ENCODE measurements around the gene ANKRD34C.
"Not testable (repeated sequence)": the region's sequence is repeated elsewhere in the genome, so short reads cannot be mapped to it uniquely, and the experiment has no call there.

Gene ANKRD34C

GRCh38 chr15:79315623-79316328, 33.3 kb downstream of the ANKRD34C start:
- Histone ChIP-seq H2AFZ (ENCODE audit: low read depth, low read length) (no peak overlapping the region), H3K27me3 (ENCODE audit: control insufficient read depth in 1 of 2, insufficient read depth in 1 of 2, low read length in 2 of 2) (no peaks in the 10 kb centered on the region), H3K9me3 (ENCODE audit: control insufficient read depth, low read length) (peaks cover 3% of the 10 kb centered on the region), H3K18ac (ENCODE audit: low read depth in 1 of 2, low read length in 2 of 2) (no peak overlapping the region), H3K4ac (ENCODE audit: low read depth in 1 of 2, low read length in 2 of 2) (no peak overlapping the region), H3K79me1 (replicated peaks; ENCODE audit: low read length, poor library complexity, severe bottlenecking) (peaks cover 46% of the 10 kb centered on the region), H3K4me1 (ENCODE audit: control insufficient read depth, insufficient read depth, low read depth, low read length) (peaks cover 9% of the 10 kb centered on the region), H3K9ac (ENCODE audit: low read length) (no peak overlapping the region), H3K23ac (ENCODE audit: low read length in 2 of 2) (no peak overlapping the region), H2AK5ac (ENCODE audit: low read length, severe bottlenecking) (no peak overlapping the region), H4K91ac (ENCODE audit: low read length) (no peak overlapping the region), H2BK5ac (ENCODE audit: low read depth, low read length, poor library complexity, severe bottlenecking) (no peak overlapping the region), H4K8ac (ENCODE audit: low read length) (no peak overlapping the region), H3K4me3 (ENCODE audit: insufficient read depth in 1 of 2, low read depth in 1 of 2, low read length in 2 of 2) (no peak overlapping the region), H2BK12ac (ENCODE audit: low read length in 2 of 2) (no peak overlapping the region), H2BK15ac (ENCODE audit: low read depth, poor library complexity, severe bottlenecking) (no peak overlapping the region), H3K14ac (ENCODE audit: low read length in 2 of 2) (no peak overlapping the region), H2BK120ac (ENCODE audit: low read depth, low read length) (no peak overlapping the region), H3K36me3 (ENCODE audit: control insufficient read depth in 1 of 2, insufficient read depth in 2 of 2, low read depth in 1 of 2, low read length in 2 of 2) (peaks cover 59 to 76% of the 10 kb centered on the region in 2 experiments), H3K4me2 (ENCODE audit: low read length, poor library complexity, severe bottlenecking) (no peak overlapping the region), H3K27ac (ENCODE audit: low read length, poor library complexity, severe bottlenecking) (no peak overlapping the region)
- 98% methylated on average over 9 of the region's 10 CpGs for WGBS
- DNase-seq = no peak

GRCh38 chr15:79316864-79317263, 34.3 kb downstream of the ANKRD34C start:
- DNase-seq = no peak
- Histone ChIP-seq H4K91ac (ENCODE audit: low read length) (no peak overlapping the region), H3K9me3 (ENCODE audit: control insufficient read depth, low read length) (peaks cover 3% of the 10 kb centered on the region), H3K4ac (ENCODE audit: low read depth in 1 of 2, low read length in 2 of 2) (no peak overlapping the region), H2BK15ac (ENCODE audit: low read depth, poor library complexity, severe bottlenecking) (no peak overlapping the region), H3K18ac (ENCODE audit: low read depth in 1 of 2, low read length in 2 of 2) (no peak overlapping the region), H3K14ac (ENCODE audit: low read length in 2 of 2) (no peak overlapping the region), H3K27ac (ENCODE audit: low read length, poor library complexity, severe bottlenecking) (no peak overlapping the region), H2BK12ac (ENCODE audit: low read length in 2 of 2) (no peak overlapping the region), H3K27me3 (ENCODE audit: control insufficient read depth in 1 of 2, insufficient read depth in 1 of 2, low read length in 2 of 2) (no peaks in the 10 kb centered on the region), H2AFZ (ENCODE audit: low read depth, low read length) (no peak overlapping the region), H3K4me2 (ENCODE audit: low read length, poor library complexity, severe bottlenecking) (no peak overlapping the region), H3K36me3 (ENCODE audit: control insufficient read depth in 1 of 2, insufficient read depth in 2 of 2, low read depth in 1 of 2, low read length in 2 of 2) (peaks cover 64 to 87% of the 10 kb centered on the region in 2 experiments), H2BK5ac (ENCODE audit: low read depth, low read length, poor library complexity, severe bottlenecking) (no peak overlapping the region), H2BK120ac (ENCODE audit: low read depth, low read length) (no peak overlapping the region), H3K4me1 (ENCODE audit: control insufficient read depth, insufficient read depth, low read depth, low read length) (peaks cover 7% of the 10 kb centered on the region), H3K9ac (ENCODE audit: low read length) (no peak overlapping the region), H4K8ac (ENCODE audit: low read length) (no peak overlapping the region), H3K79me1 (replicated peaks; ENCODE audit: low read length, poor library complexity, severe bottlenecking) (peaks cover 52% of the 10 kb centered on the region), H3K4me3 (ENCODE audit: insufficient read depth in 1 of 2, low read depth in 1 of 2, low read length in 2 of 2) (no peak overlapping the region), H2AK5ac (ENCODE audit: low read length, severe bottlenecking) (no peak overlapping the region), H3K23ac (ENCODE audit: low read length in 2 of 2) (no peak overlapping the region)
- 95% methylated on average over 9 of the region's 9 CpGs for WGBS

- H2BK12ac ChIP-seq (ENCODE audit: low read length in 2 of 2); H3K18ac ChIP-seq (ENCODE audit: low read depth in 1 of 2, low read length in 2 of 2); H3K27ac ChIP-seq (ENCODE audit: low read length, poor library complexity, severe bottlenecking); H3K4me1 ChIP-seq (ENCODE audit: control insufficient read depth, insufficient read depth, low read depth, low read length); H3K9me3 ChIP-seq (ENCODE audit: control insufficient read depth, low read length); DNase-seq; H3K4me3 ChIP-seq (ENCODE audit: insufficient read depth in 1 of 2, low read depth in 1 of 2, low read length in 2 of 2); H3K4me2 ChIP-seq (ENCODE audit: low read length, poor library complexity, severe bottlenecking); H3K9ac ChIP-seq (ENCODE audit: low read length); H4K91ac ChIP-seq (ENCODE audit: low read length); H4K8ac ChIP-seq (ENCODE audit: low read length); H3K27me3 ChIP-seq (ENCODE audit: control insufficient read depth in 1 of 2, insufficient read depth in 1 of 2, low read length in 2 of 2); H2BK120ac ChIP-seq (ENCODE audit: low read depth, low read length); H2AK5ac ChIP-seq (ENCODE audit: low read length, severe bottlenecking); H3K4ac ChIP-seq (ENCODE audit: low read depth in 1 of 2, low read length in 2 of 2); H3K14ac ChIP-seq (ENCODE audit: low read length in 2 of 2); H2BK5ac ChIP-seq (ENCODE audit: low read depth, low read length, poor library complexity, severe bottlenecking); H2BK15ac ChIP-seq (ENCODE audit: low read depth, poor library complexity, severe bottlenecking); H3K23ac ChIP-seq (ENCODE audit: low read length in 2 of 2); H2AFZ ChIP-seq (ENCODE audit: low read depth, low read length): not testable (repeated sequence)
- 90% methylated on average over 7 of the region's 9 CpGs for WGBS
- peaks cover 65 to 90% of the 10 kb centered on the region in 2 experiments for H3K36me3 ChIP-seq (ENCODE audit: control insufficient read depth in 1 of 2, insufficient read depth in 2 of 2, low read depth in 1 of 2, low read length in 2 of 2)
- peaks cover 51% of the 10 kb centered on the region for H3K79me1 ChIP-seq (replicated peaks; ENCODE audit: low read length, poor library complexity, severe bottlenecking)
These were observed 37.5 kb downstream of the ANKRD34C start for GRCh38 chr15:79319973-79320372.

GRCh38 chr15:79321876-79322275, 39.4 kb downstream of the ANKRD34C start:
- Histone ChIP-seq H3K4me2 (ENCODE audit: low read length, poor library complexity, severe bottlenecking) (no peak overlapping the region), H3K4me1 (ENCODE audit: control insufficient read depth, insufficient read depth, low read depth, low read length) (no peaks in the 10 kb centered on the region), H3K27me3 (ENCODE audit: control insufficient read depth in 1 of 2, insufficient read depth in 1 of 2, low read length in 2 of 2) (no peaks in the 10 kb centered on the region), H4K8ac (ENCODE audit: low read length) (no peak overlapping the region), H3K4me3 (ENCODE audit: insufficient read depth in 1 of 2, low read depth in 1 of 2, low read length in 2 of 2) (no peak overlapping the region), H3K79me1 (replicated peaks; ENCODE audit: low read length, poor library complexity, severe bottlenecking) (peaks cover 38% of the 10 kb centered on the region), H3K14ac (ENCODE audit: low read length in 2 of 2) (no peak overlapping the region), H3K9me3 (ENCODE audit: control insufficient read depth, low read length) (no peaks in the 10 kb centered on the region), H2AFZ (ENCODE audit: low read depth, low read length) (no peak overlapping the region), H3K4ac (ENCODE audit: low read depth in 1 of 2, low read length in 2 of 2) (no peak overlapping the region), H2BK120ac (ENCODE audit: low read depth, low read length) (no peak overlapping the region), H3K27ac (ENCODE audit: low read length, poor library complexity, severe bottlenecking) (no peak overlapping the region), H2AK5ac (ENCODE audit: low read length, severe bottlenecking) (no peak overlapping the region), H4K91ac (ENCODE audit: low read length) (no peak overlapping the region), H3K23ac (ENCODE audit: low read length in 2 of 2) (no peak overlapping the region), H3K9ac (ENCODE audit: low read length) (no peak overlapping the region), H3K36me3 (ENCODE audit: control insufficient read depth in 1 of 2, insufficient read depth in 2 of 2, low read depth in 1 of 2, low read length in 2 of 2) (peaks cover 49 to 83% of the 10 kb centered on the region in 2 experiments), H2BK15ac (ENCODE audit: low read depth, poor library complexity, severe bottlenecking) (no peak overlapping the region), H2BK5ac (ENCODE audit: low read depth, low read length, poor library complexity, severe bottlenecking) (no peak overlapping the region), H2BK12ac (ENCODE audit: low read length in 2 of 2) (no peak overlapping the region), H3K18ac (ENCODE audit: low read depth in 1 of 2, low read length in 2 of 2) (no peak overlapping the region)
- 95% methylated on average over 14 of the region's 14 CpGs for WGBS
- no peak for DNase-seq

Data from mesenchymal stem cell (in vitro differentiated cells and primary cell).